Measurements from ENCODE around the gene DEPDC1B.

DEPDC1B gene

GRCh38 chr5:60670749-60671148 lies 29.2 kb downstream of the DEPDC1B start:
- DNase-seq (ENCODE audit: extremely low read depth, low read depth): no peak
- TF ChIP-seq CTCF (IDR thresholded peaks at IDR 0.05; ENCODE audit: low read depth, low read length): no peak

- DNase-seq (ENCODE audit: extremely low read depth, low read depth): no peak
Observed at GRCh38 chr5:60668686-60669304, 31.2 kb downstream of the DEPDC1B start.

GRCh38 chr5:60651872-60652620 lies 47.9 kb downstream of the DEPDC1B start:
- peak; percentile 71 for DNase-seq (ENCODE audit: extremely low read depth, low read depth)
- no peak for TF ChIP-seq CTCF (IDR thresholded peaks at IDR 0.05; ENCODE audit: low read depth, low read length)

More at GRCh38 chr5:60668686-60669304, 31.2 kb downstream of the DEPDC1B start:
- TF ChIP-seq CTCF (IDR thresholded peaks at IDR 0.05; ENCODE audit: low read depth, low read length): peak; percentile 50

GRCh38 chr5:60649288-60649917 lies 50.6 kb downstream of the DEPDC1B start:
- no peak for DNase-seq (ENCODE audit: extremely low read depth, low read depth)

GRCh38 chr5:60648175-60648574 lies 51.8 kb downstream of the DEPDC1B start:
- TF ChIP-seq CTCF (IDR thresholded peaks at IDR 0.05; ENCODE audit: low read depth, low read length): no peak
- no peak for DNase-seq (ENCODE audit: extremely low read depth, low read depth)

More at GRCh38 chr5:60649288-60649917, 50.6 kb downstream of the DEPDC1B start:
- peak; percentile 69 for TF ChIP-seq CTCF (IDR thresholded peaks at IDR 0.05; ENCODE audit: low read depth, low read length)

- TF ChIP-seq CTCF (IDR thresholded peaks at IDR 0.05; ENCODE audit: low read depth, low read length): no peak
- DNase-seq (ENCODE audit: extremely low read depth, low read depth): no peak
Observed at GRCh38 chr5:60640901-60641300, 59.1 kb downstream of the DEPDC1B start.

GRCh38 chr5:60639544-60639943 lies 60.4 kb downstream of the DEPDC1B start:
- no peak for DNase-seq (ENCODE audit: extremely low read depth, low read depth)
- TF ChIP-seq CTCF (IDR thresholded peaks at IDR 0.05; ENCODE audit: low read depth, low read length): no peak

Data from AG09319 (cell line).